Measurements from ENCODE around the gene MAST3. TPM values are rescaled to one million over a fixed set of nuclear protein-coding genes. Genes with fewer than 3 reads are reported as not detected.

Gene MAST3
- total and polyA plus RNA-seq, 2 of the 13 experiments (the other 11 are each of a cell fraction or from before 2014, with no cell fraction given): 4.1 to 4.6 TPM

- TF ChIP-seq, protein P1, sequence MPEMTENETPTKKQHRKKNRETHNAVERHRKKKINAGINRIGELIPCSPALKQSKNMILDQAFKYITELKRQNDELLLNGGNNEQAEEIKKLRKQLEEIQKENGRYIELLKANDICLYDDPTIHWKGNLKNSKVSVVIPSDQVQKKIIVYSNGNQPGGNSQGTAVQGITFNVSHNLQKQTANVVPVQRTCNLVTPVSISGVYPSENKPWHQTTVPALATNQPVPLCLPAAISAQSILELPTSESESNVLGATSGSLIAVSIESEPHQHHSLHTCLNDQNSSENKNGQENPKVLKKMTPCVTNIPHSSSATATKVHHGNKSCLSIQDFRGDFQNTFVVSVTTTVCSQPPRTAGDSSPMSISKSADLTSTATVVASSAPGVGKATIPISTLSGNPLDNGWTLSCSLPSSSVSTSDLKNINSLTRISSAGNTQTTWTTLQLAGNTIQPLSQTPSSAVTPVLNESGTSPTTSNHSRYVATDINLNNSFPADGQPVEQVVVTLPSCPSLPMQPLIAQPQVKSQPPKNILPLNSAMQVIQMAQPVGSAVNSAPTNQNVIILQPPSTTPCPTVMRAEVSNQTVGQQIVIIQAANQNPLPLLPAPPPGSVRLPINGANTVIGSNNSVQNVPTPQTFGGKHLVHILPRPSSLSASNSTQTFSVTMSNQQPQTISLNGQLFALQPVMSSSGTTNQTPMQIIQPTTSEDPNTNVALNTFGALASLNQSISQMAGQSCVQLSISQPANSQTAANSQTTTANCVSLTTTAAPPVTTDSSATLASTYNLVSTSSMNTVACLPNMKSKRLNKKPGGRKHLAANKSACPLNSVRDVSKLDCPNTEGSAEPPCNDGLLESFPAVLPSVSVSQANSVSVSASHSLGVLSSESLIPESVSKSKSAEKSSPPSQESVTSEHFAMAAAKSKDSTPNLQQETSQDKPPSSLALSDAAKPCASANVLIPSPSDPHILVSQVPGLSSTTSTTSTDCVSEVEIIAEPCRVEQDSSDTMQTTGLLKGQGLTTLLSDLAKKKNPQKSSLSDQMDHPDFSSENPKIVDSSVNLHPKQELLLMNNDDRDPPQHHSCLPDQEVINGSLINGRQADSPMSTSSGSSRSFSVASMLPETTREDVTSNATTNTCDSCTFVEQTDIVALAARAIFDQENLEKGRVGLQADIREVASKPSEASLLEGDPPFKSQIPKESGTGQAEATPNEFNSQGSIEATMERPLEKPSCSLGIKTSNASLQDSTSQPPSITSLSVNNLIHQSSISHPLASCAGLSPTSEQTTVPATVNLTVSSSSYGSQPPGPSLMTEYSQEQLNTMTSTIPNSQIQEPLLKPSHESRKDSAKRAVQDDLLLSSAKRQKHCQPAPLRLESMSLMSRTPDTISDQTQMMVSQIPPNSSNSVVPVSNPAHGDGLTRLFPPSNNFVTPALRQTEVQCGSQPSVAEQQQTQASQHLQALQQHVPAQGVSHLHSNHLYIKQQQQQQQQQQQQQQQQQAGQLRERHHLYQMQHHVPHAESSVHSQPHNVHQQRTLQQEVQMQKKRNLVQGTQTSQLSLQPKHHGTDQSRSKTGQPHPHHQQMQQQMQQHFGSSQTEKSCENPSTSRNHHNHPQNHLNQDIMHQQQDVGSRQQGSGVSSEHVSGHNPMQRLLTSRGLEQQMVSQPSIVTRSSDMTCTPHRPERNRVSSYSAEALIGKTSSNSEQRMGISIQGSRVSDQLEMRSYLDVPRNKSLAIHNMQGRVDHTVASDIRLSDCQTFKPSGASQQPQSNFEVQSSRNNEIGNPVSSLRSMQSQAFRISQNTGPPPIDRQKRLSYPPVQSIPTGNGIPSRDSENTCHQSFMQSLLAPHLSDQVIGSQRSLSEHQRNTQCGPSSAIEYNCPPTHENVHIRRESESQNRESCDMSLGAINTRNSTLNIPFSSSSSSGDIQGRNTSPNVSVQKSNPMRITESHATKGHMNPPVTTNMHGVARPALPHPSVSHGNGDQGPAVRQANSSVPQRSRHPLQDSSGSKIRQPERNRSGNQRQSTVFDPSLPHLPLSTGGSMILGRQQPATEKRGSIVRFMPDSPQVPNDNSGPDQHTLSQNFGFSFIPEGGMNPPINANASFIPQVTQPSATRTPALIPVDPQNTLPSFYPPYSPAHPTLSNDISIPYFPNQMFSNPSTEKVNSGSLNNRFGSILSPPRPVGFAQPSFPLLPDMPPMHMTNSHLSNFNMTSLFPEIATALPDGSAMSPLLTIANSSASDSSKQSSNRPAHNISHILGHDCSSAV (CRISPR knock-in tag; IDR thresholded peaks at IDR 0.05; ENCODE audit: borderline replicate concordance): no peak
- TF ChIP-seq PHF21A (CRISPR knock-in tag; IDR thresholded peaks at IDR 0.05) (no peak), ZNF589 (CRISPR knock-in tag; conservative IDR thresholded peaks at IDR 0.05) (no peak), BORCS8-MEF2B (CRISPR knock-in tag; IDR thresholded peaks at IDR 0.05) (no peak), SP5 (CRISPR knock-in tag; IDR thresholded peaks at IDR 0.05; ENCODE audit: borderline replicate concordance, low read depth) (0 out of 2 replicates have a peak, but pooled peaks have one; percentile 23), PRMT3 (CRISPR knock-in tag; IDR thresholded peaks at IDR 0.05; ENCODE audit: borderline replicate concordance, low read depth) (no peak), ZNF782 (CRISPR knock-in tag; IDR thresholded peaks at IDR 0.05; ENCODE audit: borderline replicate concordance) (no peak), TBX3 (IDR thresholded peaks at IDR 0.05; ENCODE audit: borderline replicate concordance) (no peak), ZNF773 (CRISPR knock-in tag; IDR thresholded peaks at IDR 0.05; ENCODE audit: borderline replicate concordance) (no peak), MED13 (CRISPR knock-in tag; IDR thresholded peaks at IDR 0.05) (no peak), ARID2 (CRISPR knock-in tag; IDR thresholded peaks at IDR 0.05; ENCODE audit: borderline replicate concordance) (no peak), ERF (CRISPR knock-in tag; IDR thresholded peaks at IDR 0.05) (peak; percentile 82; the same call in 1 of the 2 replicates), ZNF546 (CRISPR knock-in tag; conservative IDR thresholded peaks at IDR 0.05) (no peak)
- TF ChIP-seq, protein P2, sequence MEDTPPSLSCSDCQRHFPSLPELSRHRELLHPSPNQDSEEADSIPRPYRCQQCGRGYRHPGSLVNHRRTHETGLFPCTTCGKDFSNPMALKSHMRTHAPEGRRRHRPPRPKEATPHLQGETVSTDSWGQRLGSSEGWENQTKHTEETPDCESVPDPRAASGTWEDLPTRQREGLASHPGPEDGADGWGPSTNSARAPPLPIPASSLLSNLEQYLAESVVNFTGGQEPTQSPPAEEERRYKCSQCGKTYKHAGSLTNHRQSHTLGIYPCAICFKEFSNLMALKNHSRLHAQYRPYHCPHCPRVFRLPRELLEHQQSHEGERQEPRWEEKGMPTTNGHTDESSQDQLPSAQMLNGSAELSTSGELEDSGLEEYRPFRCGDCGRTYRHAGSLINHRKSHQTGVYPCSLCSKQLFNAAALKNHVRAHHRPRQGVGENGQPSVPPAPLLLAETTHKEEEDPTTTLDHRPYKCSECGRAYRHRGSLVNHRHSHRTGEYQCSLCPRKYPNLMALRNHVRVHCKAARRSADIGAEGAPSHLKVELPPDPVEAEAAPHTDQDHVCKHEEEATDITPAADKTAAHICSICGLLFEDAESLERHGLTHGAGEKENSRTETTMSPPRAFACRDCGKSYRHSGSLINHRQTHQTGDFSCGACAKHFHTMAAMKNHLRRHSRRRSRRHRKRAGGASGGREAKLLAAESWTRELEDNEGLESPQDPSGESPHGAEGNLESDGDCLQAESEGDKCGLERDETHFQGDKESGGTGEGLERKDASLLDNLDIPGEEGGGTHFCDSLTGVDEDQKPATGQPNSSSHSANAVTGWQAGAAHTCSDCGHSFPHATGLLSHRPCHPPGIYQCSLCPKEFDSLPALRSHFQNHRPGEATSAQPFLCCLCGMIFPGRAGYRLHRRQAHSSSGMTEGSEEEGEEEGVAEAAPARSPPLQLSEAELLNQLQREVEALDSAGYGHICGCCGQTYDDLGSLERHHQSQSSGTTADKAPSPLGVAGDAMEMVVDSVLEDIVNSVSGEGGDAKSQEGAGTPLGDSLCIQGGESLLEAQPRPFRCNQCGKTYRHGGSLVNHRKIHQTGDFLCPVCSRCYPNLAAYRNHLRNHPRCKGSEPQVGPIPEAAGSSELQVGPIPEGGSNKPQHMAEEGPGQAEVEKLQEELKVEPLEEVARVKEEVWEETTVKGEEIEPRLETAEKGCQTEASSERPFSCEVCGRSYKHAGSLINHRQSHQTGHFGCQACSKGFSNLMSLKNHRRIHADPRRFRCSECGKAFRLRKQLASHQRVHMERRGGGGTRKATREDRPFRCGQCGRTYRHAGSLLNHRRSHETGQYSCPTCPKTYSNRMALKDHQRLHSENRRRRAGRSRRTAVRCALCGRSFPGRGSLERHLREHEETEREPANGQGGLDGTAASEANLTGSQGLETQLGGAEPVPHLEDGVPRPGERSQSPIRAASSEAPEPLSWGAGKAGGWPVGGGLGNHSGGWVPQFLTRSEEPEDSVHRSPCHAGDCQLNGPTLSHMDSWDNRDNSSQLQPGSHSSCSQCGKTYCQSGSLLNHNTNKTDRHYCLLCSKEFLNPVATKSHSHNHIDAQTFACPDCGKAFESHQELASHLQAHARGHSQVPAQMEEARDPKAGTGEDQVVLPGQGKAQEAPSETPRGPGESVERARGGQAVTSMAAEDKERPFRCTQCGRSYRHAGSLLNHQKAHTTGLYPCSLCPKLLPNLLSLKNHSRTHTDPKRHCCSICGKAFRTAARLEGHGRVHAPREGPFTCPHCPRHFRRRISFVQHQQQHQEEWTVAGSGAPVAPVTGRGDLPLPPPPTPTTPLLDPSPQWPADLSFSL (CRISPR knock-in tag; IDR thresholded peaks at IDR 0.05): no peak
- TF ChIP-seq, protein P3, sequence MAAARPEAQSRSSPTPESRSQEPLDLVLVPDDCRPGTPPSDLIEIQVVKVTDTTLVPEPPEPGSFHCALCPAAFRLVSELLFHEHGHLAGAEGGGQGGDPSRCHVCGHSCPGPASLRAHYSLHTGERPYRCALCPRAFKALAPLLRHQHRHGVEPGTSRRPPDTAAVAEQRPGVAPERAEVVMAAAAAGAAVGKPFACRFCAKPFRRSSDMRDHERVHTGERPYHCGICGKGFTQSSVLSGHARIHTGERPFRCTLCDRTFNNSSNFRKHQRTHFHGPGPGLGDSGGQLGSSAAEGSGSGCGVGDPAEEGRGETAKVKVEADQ (CRISPR knock-in tag; IDR thresholded peaks at IDR 0.05; ENCODE audit: borderline replicate concordance): no peak
These were observed 15.5 kb downstream of the MAST3 start (continued) for GRCh38 chr19:18112989-18113478.

Measured in HepG2 (cell line).